ENCODE results near the gene CCL23. TPM values are rescaled to one million over a fixed set of nuclear protein-coding genes. Genes with fewer than 3 reads are reported as not detected.

Gene CCL23
- total RNA-seq, 1 experiment from 2014 or later: not detected

DNA sequence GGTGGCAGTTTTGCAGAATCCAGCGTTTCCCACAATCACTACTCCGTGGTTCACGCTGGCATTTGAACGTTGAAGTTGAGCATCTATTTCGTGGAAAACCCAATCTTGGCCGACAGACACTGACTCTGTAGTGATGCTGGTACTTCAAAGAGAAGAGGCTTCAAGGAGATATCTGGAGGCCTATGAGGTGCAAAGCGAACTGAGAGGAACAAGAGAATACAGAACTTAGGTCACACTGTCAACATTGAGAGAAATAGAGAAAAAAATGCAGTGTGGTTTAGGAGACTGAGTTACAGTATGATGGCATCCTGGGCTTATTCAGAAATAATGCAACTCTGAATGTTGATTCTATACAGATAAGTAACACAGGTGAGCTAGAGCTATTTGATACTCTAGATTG lies 52.5 kb downstream of the CCL23 start:
- CTCF ChIA-PET: interaction anchor here (0.6 kb wide), 1 partner anchor 35 kb away, joined by 4 read pairs; no protein-coding TSS in a partner anchor

DNA sequence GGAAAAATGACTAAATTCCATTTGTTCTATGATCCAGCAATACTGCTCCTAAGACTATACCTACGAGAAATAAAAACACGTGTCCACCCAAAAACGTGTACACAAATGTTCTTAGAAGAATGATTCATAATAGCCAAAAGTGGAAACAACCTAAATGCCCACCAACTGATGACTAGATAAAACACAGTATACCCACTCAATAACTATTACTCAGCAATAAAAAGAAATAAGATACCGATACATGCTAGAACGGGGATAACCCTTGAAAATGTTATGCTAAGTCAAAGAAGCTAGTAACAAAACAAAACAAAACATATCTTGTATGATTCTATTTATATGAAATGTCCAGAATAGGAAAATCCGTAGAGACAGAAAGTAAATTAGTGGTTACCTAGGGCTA lies 54.1 kb downstream of the CCL23 start:
- TF ChIP-seq, protein P1, sequence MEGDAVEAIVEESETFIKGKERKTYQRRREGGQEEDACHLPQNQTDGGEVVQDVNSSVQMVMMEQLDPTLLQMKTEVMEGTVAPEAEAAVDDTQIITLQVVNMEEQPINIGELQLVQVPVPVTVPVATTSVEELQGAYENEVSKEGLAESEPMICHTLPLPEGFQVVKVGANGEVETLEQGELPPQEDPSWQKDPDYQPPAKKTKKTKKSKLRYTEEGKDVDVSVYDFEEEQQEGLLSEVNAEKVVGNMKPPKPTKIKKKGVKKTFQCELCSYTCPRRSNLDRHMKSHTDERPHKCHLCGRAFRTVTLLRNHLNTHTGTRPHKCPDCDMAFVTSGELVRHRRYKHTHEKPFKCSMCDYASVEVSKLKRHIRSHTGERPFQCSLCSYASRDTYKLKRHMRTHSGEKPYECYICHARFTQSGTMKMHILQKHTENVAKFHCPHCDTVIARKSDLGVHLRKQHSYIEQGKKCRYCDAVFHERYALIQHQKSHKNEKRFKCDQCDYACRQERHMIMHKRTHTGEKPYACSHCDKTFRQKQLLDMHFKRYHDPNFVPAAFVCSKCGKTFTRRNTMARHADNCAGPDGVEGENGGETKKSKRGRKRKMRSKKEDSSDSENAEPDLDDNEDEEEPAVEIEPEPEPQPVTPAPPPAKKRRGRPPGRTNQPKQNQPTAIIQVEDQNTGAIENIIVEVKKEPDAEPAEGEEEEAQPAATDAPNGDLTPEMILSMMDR (IDR thresholded peaks at IDR 0.05; ENCODE audit: insufficient read depth in 1 of 2, low read depth in 1 of 2, low read length in 1 of 2, severe bottlenecking in 1 of 2, unreplicated experiment in 1 of 2): no peak
- BruUV-seq (replicated peaks): no TSS peak
- Histone ChIP-seq H3K4me1 (no peaks in the 10 kb centered on the region), H3K36me3 (ENCODE audit: control insufficient read depth, insufficient read depth, low read length) (no peaks in the 10 kb centered on the region), H3K4me3 (ENCODE audit: low read depth, low read length) (no peak overlapping the region), H3K27me3 (replicated peaks; ENCODE audit: control insufficient read depth, insufficient read depth, low read length) (no peaks in the 10 kb centered on the region), H3K9me3 (no peaks in the 10 kb centered on the region; the same call in 1 of the 2 replicates)
- no peak for DNase-seq
- H3K4me3 Mint-ChIP-seq (ENCODE audit: unreplicated experiment): no peak overlapping the region
- intact Hi-C loops (cut with micrococcal nuclease; ENCODE audit: unreplicated experiment): no loop called here
- peaks cover 5% of the 10 kb centered on the region for H3K27me3 Mint-ChIP-seq (ENCODE audit: insufficient read depth, unreplicated experiment)
- H3K4me1 Mint-ChIP-seq (ENCODE audit: low read depth, unreplicated experiment): peaks cover 7% of the 10 kb centered on the region
- ChIA-PET CTCF (no interaction called here), POLR2A (no interaction called here)
- H3K9me3 Mint-ChIP-seq (ENCODE audit: unreplicated experiment): no peaks in the 10 kb centered on the region
- H3K27ac Mint-ChIP-seq (ENCODE audit: unreplicated experiment): no peak overlapping the region
- H3K36me3 Mint-ChIP-seq (ENCODE audit: insufficient read depth, unreplicated experiment): no peaks in the 10 kb centered on the region

More for the DNA sequence above, 52.5 kb downstream of the CCL23 start:
- intact Hi-C loops (cut with micrococcal nuclease; ENCODE audit: unreplicated experiment): no loop called here
- BruUV-seq (replicated peaks): no TSS peak
- no peak for DNase-seq
- Histone ChIP-seq H3K36me3 (ENCODE audit: control insufficient read depth, insufficient read depth, low read length) (no peaks in the 10 kb centered on the region), H3K4me3 (ENCODE audit: low read depth, low read length) (no peak overlapping the region), H3K4me1 (peaks cover 7% of the 10 kb centered on the region; the same call in 1 of the 2 replicates), H3K27me3 (replicated peaks; ENCODE audit: control insufficient read depth, insufficient read depth, low read length) (no peaks in the 10 kb centered on the region), H3K9me3 (no peaks in the 10 kb centered on the region; the same call in 1 of the 2 replicates)
- no peak overlapping the region for H3K27ac Mint-ChIP-seq (ENCODE audit: unreplicated experiment)
- no peak overlapping the region for H3K4me3 Mint-ChIP-seq (ENCODE audit: unreplicated experiment)
- H3K27me3 Mint-ChIP-seq (ENCODE audit: insufficient read depth, unreplicated experiment): peaks cover 5% of the 10 kb centered on the region
- H3K36me3 Mint-ChIP-seq (ENCODE audit: insufficient read depth, unreplicated experiment): no peaks in the 10 kb centered on the region
- peaks cover 7% of the 10 kb centered on the region for H3K4me1 Mint-ChIP-seq (ENCODE audit: low read depth, unreplicated experiment)
- H3K9me3 Mint-ChIP-seq (ENCODE audit: unreplicated experiment): no peaks in the 10 kb centered on the region
- POLR2A ChIA-PET: no interaction called here
- TF ChIP-seq, protein P1 (IDR thresholded peaks at IDR 0.05; ENCODE audit: insufficient read depth in 1 of 2, low read depth in 1 of 2, low read length in 1 of 2, severe bottlenecking in 1 of 2, unreplicated experiment in 1 of 2): no peak

Other genes with a start within 250 kb of the CCL23 start
- not detected in 2 replicates for gene MMP28, start 222.3 kb downstream of the CCL23 start, total RNA-seq (2022)
- 335 and 350 TPM in 2 replicates for gene TAF15, start 208.5 kb downstream of the CCL23 start, total RNA-seq (2022)
- not detected in 2 replicates for gene HEATR9, start 149.1 kb downstream of the CCL23 start, total RNA-seq (2022)
- gene CCL5, start 137.6 kb downstream of the CCL23 start, total RNA-seq (2022): not detected in 2 replicates
- gene RDM1, start 87.2 kb downstream of the CCL23 start, total RNA-seq (2022): 9.9 and 12.9 TPM in 2 replicates
- gene LYZL6, start 74.3 kb downstream of the CCL23 start, total RNA-seq (2022): not detected in 2 replicates
- gene CCL16, start 36.5 kb downstream of the CCL23 start, total RNA-seq (2022): not detected in 2 replicates
- not detected in 2 replicates for gene CCL14, start 31.2 kb downstream of the CCL23 start, total RNA-seq (2022)
- gene CCL15, start 16.4 kb downstream of the CCL23 start, total RNA-seq (2022): 0.30 and 0.52 TPM in 2 replicates
- not detected in 2 replicates for gene CCL18, start 46.3 kb upstream of the CCL23 start, total RNA-seq (2022)
- not detected in 2 replicates for gene CCL3, start 72.2 kb upstream of the CCL23 start, total RNA-seq (2022)
- not detected in 2 replicates for gene CCL4, start 85.9 kb upstream of the CCL23 start, total RNA-seq (2022)
- 9.1 and 12.5 TPM in 2 replicates for gene TBC1D3B, start 158.7 kb upstream of the CCL23 start, total RNA-seq (2022)
- not detected in 2 replicates for gene CCL3L1, start 178.8 kb upstream of the CCL23 start, total RNA-seq (2022)
- not detected in 2 replicates for gene CCL4L2, start 193.1 kb upstream of the CCL23 start, total RNA-seq (2022)
- 0.50 and 1.00 TPM in 2 replicates for gene TBC1D3I, start 246.6 kb upstream of the CCL23 start, total RNA-seq (2022)